Fibroblast of upper back skin (primary cell): Measurements from ENCODE around the gene ACSF3.
"Not testable (repeated sequence)": the region's sequence is repeated elsewhere in the genome, so short reads cannot be mapped to it uniquely, and the experiment has no call there.

ENCODE experiments used
- DNase-seq: peaks from one replicate; pipeline ENCODE4 v3.0.0-alpha.2; 2013

The ACSF3 gene

GRCh38 chr16:89074072-89074674, 19.5 kb upstream of the ACSF3 start:
- DNase-seq, result not testable (repeated sequence)

- no peak for DNase-seq
These were observed 18.6 kb upstream of the ACSF3 start for GRCh38 chr16:89074803-89075688.

GRCh38 chr16:89076159-89076558, 17.5 kb upstream of the ACSF3 start:
- DNase-seq, result no peak

GRCh38 chr16:89077076-89077475, 16.6 kb upstream of the ACSF3 start:
- no peak for DNase-seq

GRCh38 chr16:89078172-89078571, 15.5 kb upstream of the ACSF3 start:
- DNase-seq, result no peak

- no peak for DNase-seq
These were observed 14.1 kb upstream of the ACSF3 start for GRCh38 chr16:89079434-89079980.

GRCh38 chr16:89080196-89080853, 13.3 kb upstream of the ACSF3 start:
- no peak for DNase-seq

- DNase-seq, result no peak
These were observed 12.1 kb upstream of the ACSF3 start for GRCh38 chr16:89081556-89081955.

- no peak for DNase-seq
These were observed 9.2 kb upstream of the ACSF3 start for GRCh38 chr16:89084411-89084810.

GRCh38 chr16:89084814-89085612, 8.6 kb upstream of the ACSF3 start:
- no peak for DNase-seq

GRCh38 chr16:89085755-89086154, 7.9 kb upstream of the ACSF3 start:
- no peak for DNase-seq

GRCh38 chr16:89087922-89088497, 5.6 kb upstream of the ACSF3 start:
- no peak for DNase-seq

GRCh38 chr16:89089120-89089519, 4.5 kb upstream of the ACSF3 start:
- no peak for DNase-seq

- DNase-seq, result no peak
These were observed 3.4 kb upstream of the ACSF3 start for GRCh38 chr16:89090182-89090630.

GRCh38 chr16:89090669-89091426, 2.8 kb upstream of the ACSF3 start:
- DNase-seq, result no peak

GRCh38 chr16:89092013-89092412, 1.6 kb upstream of the ACSF3 start:
- no peak for DNase-seq

GRCh38 chr16:89093252-89093601, 425 bp upstream of the ACSF3 start:
- DNase-seq, result not testable (repeated sequence)

GRCh38 chr16:89094252-89094879, 714 bp downstream of the ACSF3 start:
- no peak for DNase-seq

GRCh38 chr16:89094880-89095258, 1.2 kb downstream of the ACSF3 start:
- no peak for DNase-seq

- DNase-seq, result no peak
These were observed 1.9 kb downstream of the ACSF3 start for GRCh38 chr16:89095491-89095951.
